Body of pancreas (tissue), 4 donors: ENCODE results near the gene FAM186B.

Experiments used
- POLR2A ChIP-seq, 3 donors: fragments of 450-650 bp; IDR thresholded peaks; one replicate each; pipeline ENCODE4 v1.6.1; 2016; ENCODE audit warnings: antibody characterized with exemption in 3 of 3, mild to moderate bottlenecking in 2 of 3
- TF ChIP-seq, protein P1 (sequence below), 7 experiments: fragments of 450-650 bp in 4 of 7; fragments of 200-600 bp in 3 of 7; sonication (generic) in 3 of 7; IDR thresholded peaks; one replicate each; pipeline ENCODE4 v1.5.1; 2016 to 2019; ENCODE audit warnings: antibody characterized with exemption in 7 of 7

DNA sequence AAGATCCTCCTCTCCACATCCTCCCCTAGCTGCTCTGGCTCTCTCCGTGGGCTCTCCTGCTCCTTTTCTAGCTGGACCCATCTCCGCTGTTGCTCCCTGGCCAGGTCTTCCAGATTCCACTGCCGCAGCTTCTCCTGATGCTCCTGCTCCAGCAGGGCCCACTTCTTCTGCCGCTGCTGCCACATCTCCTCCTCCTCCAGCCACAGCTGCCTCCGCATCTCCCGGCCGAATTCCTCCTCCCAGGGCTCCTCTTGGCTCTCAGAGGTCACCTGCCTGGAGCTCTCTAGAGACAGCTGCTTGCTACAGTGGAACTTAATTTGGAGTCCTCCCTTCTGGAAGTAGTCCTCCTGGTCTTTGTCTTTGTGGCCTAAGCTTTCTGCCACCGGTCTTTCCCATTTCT lies 5.5 kb downstream of the FAM186B start:
- TF ChIP-seq, protein P1, sequence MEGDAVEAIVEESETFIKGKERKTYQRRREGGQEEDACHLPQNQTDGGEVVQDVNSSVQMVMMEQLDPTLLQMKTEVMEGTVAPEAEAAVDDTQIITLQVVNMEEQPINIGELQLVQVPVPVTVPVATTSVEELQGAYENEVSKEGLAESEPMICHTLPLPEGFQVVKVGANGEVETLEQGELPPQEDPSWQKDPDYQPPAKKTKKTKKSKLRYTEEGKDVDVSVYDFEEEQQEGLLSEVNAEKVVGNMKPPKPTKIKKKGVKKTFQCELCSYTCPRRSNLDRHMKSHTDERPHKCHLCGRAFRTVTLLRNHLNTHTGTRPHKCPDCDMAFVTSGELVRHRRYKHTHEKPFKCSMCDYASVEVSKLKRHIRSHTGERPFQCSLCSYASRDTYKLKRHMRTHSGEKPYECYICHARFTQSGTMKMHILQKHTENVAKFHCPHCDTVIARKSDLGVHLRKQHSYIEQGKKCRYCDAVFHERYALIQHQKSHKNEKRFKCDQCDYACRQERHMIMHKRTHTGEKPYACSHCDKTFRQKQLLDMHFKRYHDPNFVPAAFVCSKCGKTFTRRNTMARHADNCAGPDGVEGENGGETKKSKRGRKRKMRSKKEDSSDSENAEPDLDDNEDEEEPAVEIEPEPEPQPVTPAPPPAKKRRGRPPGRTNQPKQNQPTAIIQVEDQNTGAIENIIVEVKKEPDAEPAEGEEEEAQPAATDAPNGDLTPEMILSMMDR (IDR thresholded peaks at IDR 0.05): no peak
- TF ChIP-seq POLR2A (IDR thresholded peaks at IDR 0.05): no peak
